HG02852 (cell line): ENCODE measurements around the gene DPP10.

Source experiments
- ATAC-seq: cut with Tn5 transposase; IDR thresholded peaks from one replicate; pipeline ENCODE4 v1.9.1; 2021; ENCODE audit warnings: mild to moderate bottlenecking, moderate library complexity; ENCODE audit not compliant: unreplicated experiment

Gene DPP10

GRCh38 chr2:115533081-115533480 lies 1090.6 kb downstream of the DPP10 start:
- ATAC-seq, result no peak

- no peak for ATAC-seq
These were observed 1099.4 kb downstream of the DPP10 start for GRCh38 chr2:115541814-115542213.

GRCh38 chr2:115542331-115542730 lies 1099.9 kb downstream of the DPP10 start:
- no peak for ATAC-seq

GRCh38 chr2:115543024-115543423 lies 1100.6 kb downstream of the DPP10 start:
- ATAC-seq, result no peak

GRCh38 chr2:115543461-115543860 lies 1101.0 kb downstream of the DPP10 start:
- ATAC-seq, result no peak

- no peak for ATAC-seq
These were observed 1107.2 kb downstream of the DPP10 start for GRCh38 chr2:115549611-115550130.

GRCh38 chr2:115552726-115553125 lies 1110.3 kb downstream of the DPP10 start:
- ATAC-seq, result no peak

GRCh38 chr2:115554153-115554552 lies 1111.7 kb downstream of the DPP10 start:
- ATAC-seq, result no peak

GRCh38 chr2:115558725-115559124 lies 1116.3 kb downstream of the DPP10 start:
- no peak for ATAC-seq

- ATAC-seq, result no peak
These were observed 1118.2 kb downstream of the DPP10 start for GRCh38 chr2:115560666-115561065.

GRCh38 chr2:115568643-115569042 lies 1126.2 kb downstream of the DPP10 start:
- no peak for ATAC-seq

- ATAC-seq, result no peak
These were observed 1127.1 kb downstream of the DPP10 start for GRCh38 chr2:115569547-115569946.

GRCh38 chr2:115572746-115573145 lies 1130.3 kb downstream of the DPP10 start:
- no peak for ATAC-seq

- ATAC-seq, result no peak
These were observed 1131.3 kb downstream of the DPP10 start for GRCh38 chr2:115573756-115574155.

- no peak for ATAC-seq
These were observed 1132.2 kb downstream of the DPP10 start for GRCh38 chr2:115574667-115575066.

- ATAC-seq, result no peak
These were observed 1138.3 kb downstream of the DPP10 start for GRCh38 chr2:115580784-115581183.

- no peak for ATAC-seq
These were observed 1142.1 kb downstream of the DPP10 start for GRCh38 chr2:115584507-115584906.

GRCh38 chr2:115596659-115597375 lies 1154.4 kb downstream of the DPP10 start:
- no peak for ATAC-seq

GRCh38 chr2:115603285-115603684 lies 1160.8 kb downstream of the DPP10 start:
- ATAC-seq, result no peak

- no peak for ATAC-seq
These were observed 1163.9 kb downstream of the DPP10 start for GRCh38 chr2:115606350-115606749.

GRCh38 chr2:115609978-115610377 lies 1167.5 kb downstream of the DPP10 start:
- no peak for ATAC-seq

GRCh38 chr2:115610888-115611287 lies 1168.4 kb downstream of the DPP10 start:
- no peak for ATAC-seq

GRCh38 chr2:115624332-115624731 lies 1181.9 kb downstream of the DPP10 start:
- no peak for ATAC-seq
